ENCODE results near the gene PRKD1.
"Not testable (repeated sequence)": the region's sequence is repeated elsewhere in the genome, so short reads cannot be mapped to it uniquely, and the experiment has no call there.

Gene PRKD1

DNA sequence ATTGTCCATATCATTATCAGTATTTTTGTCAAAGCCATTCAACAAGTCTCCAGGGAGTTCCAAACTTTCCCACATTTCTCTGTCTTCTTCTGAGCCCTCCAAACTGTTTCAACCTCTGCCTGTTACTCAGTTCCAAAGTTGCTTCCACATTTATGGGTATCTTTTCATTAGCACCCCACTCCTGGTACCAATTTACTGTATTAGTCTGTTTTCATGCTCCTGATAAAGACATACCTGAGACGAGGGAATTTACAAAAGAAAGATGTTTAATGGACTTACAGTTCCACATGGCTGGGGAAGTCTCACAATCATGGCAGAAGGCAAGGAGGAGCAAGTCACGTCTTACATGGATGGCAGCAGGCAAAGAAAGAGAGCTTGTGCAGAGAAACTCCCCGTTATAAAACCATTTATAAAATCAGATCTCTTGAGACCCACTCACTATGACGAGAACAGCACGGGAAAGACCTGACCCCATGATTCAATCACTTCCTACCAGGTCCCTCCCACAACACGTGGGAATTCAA lies 87.2 kb downstream of the PRKD1 start:
- not testable (repeated sequence) for DNase-seq (ENCODE audit: extremely low read depth in 1 of 2, low read depth in 1 of 2)

DNA sequence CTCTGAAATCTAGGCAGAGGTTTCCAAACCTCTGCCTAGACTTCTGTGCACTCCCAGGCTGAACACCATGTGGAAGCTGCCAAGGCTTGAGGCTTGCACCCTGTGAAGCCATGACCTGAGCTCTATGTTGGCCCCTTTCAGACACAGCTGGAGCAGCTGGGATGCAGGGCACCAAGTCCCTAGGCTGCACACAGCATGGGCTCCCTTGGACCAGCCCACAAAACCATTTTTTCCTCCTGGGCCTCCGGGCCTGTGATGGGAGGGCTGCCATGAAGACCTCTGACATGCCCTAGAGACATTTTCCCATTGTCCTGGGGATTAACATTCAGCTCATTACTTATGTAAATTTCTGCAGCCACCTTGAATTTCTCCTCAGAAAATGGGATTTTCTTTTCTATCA lies 88.0 kb downstream of the PRKD1 start:
- not testable (repeated sequence) for DNase-seq (ENCODE audit: extremely low read depth in 1 of 2, low read depth in 1 of 2)

DNA sequence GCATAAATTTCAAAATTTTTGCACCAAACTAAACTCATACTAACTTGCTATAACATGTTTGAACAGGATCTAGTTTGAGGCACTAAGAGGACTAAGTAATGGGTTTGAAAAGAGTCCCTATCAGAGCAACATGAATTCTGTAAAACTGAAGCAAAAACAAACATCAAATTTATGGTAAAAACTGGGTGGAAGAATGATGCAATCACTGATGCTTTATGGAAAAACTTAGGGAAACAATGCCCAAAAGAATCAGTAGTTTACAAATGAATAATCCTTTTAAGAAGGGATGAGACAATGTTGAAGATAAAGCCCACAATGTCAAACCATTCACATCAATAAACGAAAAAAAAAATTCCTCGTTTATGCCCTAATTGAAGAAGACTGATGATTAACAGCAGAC lies 88.9 kb downstream of the PRKD1 start:
- DNase-seq (ENCODE audit: extremely low read depth in 1 of 2, low read depth in 1 of 2): no peak

DNA sequence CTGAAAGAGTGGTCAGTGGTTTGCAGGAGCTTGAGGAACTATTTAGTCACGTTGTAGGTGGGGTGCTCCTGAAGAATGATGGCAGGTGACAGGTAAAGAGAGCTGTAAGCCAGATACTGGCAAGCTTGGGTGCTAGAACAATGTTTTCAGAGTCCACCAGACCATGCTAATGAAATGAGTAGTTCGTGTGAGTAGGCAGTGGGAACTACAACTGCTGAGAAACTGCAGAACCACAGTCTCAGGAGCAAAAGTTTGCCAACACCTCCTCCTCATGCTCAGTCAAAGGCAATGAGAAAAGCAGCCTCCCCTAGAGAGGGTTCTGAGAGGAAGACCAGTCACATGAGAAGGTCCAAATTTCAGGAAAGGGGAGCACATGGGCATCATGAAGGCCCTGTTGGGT lies 91.3 kb downstream of the PRKD1 start:
- no peak for DNase-seq (ENCODE audit: extremely low read depth in 1 of 2, low read depth in 1 of 2)

DNA sequence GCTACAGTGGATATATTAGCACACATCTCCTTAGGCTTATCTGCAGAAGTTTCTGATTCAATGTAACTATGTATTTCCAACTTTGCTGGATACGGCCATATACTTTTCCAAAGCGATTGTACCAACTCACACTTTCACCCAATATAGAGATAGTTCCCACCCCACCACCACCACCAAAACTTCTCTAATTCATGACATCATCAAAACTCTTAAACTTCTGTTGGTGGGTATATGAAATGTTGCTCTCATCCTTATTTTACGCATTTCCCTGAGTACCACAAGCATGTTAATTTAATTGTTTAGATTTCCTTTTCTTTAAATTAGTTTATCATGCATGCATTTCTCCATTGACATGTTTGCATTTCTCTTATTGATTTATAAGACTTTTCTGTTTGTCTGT lies 95.6 kb downstream of the PRKD1 start:
- DNase-seq (ENCODE audit: extremely low read depth in 1 of 2, low read depth in 1 of 2): no peak

DNA sequence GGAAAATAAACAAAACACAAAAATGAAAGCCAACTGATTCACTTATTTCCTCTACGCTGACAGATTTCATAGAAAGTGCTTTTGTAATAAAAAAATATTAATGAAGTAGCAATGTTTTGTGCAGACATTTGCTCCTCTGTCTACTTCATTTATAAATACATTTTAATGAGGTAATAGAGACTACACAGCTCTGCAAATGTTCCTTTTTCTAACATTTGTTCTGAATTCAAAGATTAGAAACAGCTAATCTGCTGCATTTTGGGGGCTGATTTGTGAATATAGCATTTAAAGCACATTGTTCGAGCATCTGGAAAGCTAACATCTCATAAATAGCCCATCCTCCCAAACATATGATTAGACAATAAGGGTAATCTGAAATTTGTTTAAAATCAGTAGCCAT lies 97.8 kb downstream of the PRKD1 start:
- DNase-seq (ENCODE audit: extremely low read depth in 1 of 2, low read depth in 1 of 2): no peak

DNA sequence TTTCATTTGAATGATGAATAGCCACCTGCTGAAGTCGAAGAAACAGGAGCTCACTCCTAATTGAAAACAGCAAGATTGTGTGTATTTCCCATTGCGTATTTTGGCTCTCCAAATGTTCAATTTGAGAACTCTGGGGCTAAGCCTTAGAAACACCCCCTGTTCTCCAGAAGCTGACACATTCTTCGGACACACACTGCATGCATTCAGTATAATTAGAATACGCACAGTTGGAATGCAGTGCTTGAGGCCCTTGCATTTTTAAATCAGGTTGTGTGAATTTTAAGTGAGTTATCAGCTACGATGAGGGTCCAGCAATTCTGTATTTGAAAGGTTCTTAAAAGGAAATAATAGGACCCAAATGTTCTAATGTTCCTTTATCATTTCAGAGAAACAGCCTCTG lies 103.8 kb downstream of the PRKD1 start:
- DNase-seq (ENCODE audit: extremely low read depth in 1 of 2, low read depth in 1 of 2): no peak

DNA sequence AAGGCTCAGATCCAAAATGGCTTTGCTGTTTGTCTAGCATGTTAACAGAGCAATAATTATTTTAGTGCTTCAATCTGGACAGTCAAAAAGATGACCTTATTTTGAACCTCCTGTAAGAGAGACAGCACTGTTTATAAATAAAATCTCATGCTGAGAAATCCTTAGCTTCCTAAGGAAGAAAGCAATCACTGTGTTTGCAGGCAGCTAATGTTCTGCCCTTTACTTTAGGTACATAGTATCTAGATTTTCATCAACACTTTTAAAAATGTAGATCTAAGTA lies 105.3 kb downstream of the PRKD1 start:
- DNase-seq (ENCODE audit: extremely low read depth in 1 of 2, low read depth in 1 of 2): no peak

DNA sequence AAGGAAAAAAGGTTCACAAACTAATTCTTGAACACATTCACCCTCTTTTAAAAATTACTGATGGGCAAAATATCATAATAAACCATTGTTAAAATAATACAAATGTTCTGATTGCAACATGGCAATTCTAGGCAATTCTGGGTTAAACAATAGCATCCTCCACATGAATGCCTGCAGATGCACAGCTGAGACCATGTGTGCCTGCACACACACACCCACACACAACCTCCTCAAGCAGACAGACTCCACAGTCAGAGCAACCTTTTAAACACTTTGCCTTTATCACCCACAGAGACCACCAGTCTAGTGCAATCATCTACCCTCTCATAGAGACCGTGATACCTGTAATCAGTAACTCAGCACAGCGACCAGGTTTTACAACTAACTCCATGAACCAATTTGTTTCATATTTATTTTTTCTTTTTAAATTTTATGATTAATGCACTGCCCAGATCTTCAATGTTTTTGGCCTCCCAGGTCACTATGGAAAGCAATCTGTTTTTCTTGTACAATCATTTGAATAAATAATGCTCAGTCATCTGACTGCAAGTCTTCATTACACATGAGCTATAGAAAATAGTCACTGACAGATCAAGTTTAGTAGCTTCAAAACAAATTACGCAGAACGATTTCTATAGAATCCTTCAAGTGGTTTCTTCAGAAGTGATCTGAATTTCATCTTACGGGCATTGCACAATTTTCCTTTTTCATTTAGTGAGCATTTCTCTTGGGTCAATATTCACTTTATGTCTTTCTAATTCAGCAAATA lies 105.8 kb downstream of the PRKD1 start:
- DNase-seq (ENCODE audit: extremely low read depth in 1 of 2, low read depth in 1 of 2): no peak

DNA sequence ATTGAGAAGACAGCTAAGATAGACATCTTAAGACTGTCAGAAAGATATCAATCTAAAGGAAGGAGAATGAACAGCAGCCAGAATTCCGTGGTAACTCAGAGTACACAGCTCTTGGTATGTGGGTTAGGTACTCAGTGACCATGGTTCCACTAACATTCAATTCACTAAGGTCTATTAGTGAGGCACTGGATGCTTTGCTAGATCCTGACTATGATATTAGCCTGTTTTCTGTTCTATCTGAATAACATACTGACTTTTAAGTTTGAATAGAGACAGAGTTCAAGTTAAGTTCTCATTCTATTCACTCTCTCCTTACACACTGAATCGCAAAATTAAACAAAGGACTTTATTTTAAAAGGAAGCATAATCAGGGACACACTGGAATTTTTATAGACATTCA lies 106.4 kb downstream of the PRKD1 start:
- no peak for DNase-seq (ENCODE audit: extremely low read depth in 1 of 2, low read depth in 1 of 2)

DNA sequence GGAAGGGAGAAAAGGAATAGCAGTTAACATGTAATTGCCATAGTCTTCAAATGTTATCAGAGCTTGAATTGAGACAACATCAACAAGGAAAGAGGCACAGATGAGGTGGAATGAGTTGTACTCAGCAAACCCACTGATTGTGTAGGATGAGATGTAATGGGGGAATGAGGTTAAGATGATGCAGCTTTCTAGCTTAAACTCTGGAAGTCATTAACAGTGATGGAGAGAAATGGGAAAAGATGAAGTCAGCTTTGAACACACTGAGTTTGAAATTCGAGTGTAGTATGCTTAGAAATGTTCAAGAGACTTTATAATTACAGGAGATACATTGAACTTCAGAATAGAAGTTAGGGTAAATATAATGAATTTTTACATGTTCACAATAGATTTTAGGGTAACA lies 106.9 kb downstream of the PRKD1 start:
- no peak for DNase-seq (ENCODE audit: extremely low read depth in 1 of 2, low read depth in 1 of 2)

DNA sequence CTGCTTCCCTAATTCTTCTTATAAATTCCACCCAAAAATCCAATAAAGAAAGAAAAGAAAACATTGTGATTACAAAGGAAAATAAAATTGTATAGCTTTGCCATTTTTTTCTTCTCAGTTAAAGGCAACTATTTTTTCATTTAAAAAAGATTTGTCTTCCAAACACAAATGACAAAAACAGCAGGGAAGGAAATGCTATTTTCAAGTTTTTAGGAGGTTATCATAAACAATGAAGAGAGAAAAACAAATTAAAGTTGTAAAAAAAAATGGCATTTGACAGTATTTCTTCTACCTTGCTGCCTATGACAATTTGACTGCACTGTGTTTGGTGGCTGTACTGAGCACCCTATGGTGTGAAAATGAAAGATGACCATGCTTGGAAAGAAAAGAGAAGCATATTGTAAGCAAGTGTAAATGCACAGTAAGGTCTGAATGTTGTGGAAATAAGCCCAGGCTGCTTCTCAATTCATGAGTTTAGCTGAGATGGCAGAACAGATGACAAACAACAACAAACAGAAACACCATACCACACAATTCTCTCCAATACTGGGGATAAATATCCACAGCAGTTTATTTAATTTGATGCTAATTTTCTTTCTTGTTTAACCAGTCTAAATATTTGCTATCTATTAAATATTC lies 109.8 kb downstream of the PRKD1 start:
- DNase-seq (ENCODE audit: extremely low read depth in 1 of 2, low read depth in 1 of 2): no peak

DNA sequence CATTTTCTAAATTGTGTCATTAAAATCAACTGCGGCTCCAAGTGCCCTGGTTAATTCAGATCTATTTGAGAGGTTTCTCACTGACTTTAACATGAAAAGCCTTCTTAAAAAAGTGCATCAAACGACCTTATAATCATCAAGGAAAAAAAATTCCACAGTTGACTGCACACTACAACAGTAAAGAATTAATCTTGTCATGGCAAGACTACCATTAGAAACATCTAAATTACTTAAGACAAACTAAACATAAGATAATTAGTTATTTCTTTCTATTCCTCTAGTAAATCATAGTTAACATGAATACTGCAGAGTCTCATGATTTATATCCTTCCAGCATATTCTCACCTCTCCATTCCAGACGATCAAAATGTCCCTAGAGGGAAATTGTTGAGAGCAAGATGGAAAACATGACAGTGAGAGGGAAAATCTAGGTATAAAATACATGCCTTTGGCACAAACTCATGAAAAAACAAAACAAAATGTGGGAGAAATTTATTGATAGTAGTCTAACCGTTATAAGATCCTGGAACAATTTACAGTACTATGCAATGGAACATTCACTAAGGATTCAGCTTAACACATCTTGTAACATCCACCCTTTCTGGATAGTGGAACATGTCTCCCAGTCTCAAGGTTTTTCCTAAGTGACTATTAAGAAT lies 112.5 kb downstream of the PRKD1 start:
- no peak for DNase-seq (ENCODE audit: extremely low read depth in 1 of 2, low read depth in 1 of 2)

DNA sequence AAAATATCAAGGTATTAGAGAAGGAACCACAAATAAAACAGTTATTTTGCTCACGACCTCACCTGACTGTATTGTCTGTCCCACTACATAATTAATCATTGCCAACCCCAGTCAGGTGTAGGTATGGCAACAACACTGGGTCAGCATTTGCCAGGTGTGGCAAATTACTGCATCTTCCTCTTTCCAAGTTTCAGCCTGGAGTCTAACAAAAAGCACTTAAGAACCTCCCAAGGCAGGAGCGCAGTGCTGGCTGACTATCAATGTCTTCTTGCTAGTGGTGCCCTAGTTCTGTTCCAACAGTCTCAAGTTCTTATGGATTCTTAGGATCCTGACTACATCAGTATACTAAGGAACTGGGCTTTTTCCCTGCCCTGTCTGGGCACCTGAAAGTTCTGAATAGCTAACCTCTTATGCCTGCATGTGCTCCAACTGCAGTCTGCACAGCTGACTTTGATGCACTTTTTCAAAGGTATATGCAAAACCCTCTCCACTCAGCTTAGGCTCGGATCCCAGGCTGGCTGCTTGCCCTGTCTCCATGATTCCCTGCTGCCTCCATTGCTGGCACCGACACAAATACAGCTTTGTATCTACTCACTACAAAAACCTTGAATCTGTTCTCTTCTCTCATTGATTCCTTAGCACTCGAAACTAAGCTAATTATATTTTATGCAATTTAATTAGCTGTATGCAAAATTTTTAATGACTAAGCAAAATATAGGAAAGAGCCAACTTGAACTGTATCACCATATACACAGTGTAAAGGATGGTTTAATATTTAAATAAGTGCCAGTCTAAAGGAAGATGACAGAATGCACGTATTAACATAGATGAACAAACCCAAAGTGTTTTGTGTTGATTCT lies 113.3 kb downstream of the PRKD1 start:
- DNase-seq (ENCODE audit: extremely low read depth in 1 of 2, low read depth in 1 of 2): no peak

DNA sequence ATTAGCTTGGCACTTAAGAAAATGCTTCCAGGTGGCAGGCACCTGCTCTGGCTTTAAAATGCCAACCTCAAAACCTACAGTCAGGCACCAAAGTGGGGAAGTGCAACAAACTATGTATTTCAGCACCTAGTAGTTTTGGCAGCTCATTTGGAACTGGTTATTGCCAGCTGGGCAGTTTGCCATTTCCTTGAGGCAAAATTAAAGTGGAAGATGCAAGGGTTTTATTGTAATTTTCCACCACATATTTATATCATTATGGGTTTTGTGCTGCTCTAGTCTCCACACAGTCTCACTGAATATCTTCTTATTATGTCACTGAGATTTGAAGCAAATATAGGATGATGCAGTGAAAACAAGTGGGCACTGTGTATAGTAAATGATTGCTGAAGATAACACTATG lies 117.0 kb downstream of the PRKD1 start:
- no peak for DNase-seq (ENCODE audit: extremely low read depth in 1 of 2, low read depth in 1 of 2)

DNA sequence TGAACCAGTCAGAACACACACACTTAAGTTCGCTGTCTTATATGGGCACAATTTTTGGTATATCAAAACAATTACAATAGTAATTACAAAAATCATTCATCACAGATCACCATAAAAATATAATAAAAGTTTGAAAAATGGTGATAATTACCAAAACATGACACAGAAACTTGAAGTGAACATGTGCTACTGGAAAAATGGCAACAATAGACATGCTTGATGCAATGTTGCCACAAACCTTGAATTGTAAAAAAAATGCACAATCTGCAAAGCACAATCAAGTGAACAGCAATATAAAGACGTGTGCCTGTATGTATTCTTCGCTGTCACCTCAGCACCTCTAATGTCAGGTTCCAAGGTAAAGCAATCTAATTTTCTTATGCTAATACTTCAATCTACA lies 117.6 kb downstream of the PRKD1 start:
- no peak for DNase-seq (ENCODE audit: extremely low read depth in 1 of 2, low read depth in 1 of 2)

DNA sequence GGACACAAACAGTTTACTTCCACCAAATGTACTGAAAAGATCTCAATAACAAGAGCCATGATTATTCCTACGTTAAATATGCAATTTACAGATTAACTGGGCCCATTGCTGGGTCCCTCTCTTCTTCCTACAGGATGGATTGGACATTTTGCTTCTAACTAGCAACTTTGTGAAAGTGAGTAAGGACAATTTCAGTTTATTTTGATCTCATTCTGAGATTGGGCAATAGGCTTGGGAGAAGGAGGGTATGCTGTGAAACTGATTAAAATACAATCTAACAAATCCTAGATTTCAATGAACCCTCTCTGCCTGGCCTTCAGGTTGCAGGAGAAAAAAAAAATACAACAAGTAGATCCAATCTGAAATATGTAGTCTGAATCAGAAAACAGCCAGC lies 121.5 kb downstream of the PRKD1 start:
- no peak for DNase-seq (ENCODE audit: extremely low read depth in 1 of 2, low read depth in 1 of 2)

DNA sequence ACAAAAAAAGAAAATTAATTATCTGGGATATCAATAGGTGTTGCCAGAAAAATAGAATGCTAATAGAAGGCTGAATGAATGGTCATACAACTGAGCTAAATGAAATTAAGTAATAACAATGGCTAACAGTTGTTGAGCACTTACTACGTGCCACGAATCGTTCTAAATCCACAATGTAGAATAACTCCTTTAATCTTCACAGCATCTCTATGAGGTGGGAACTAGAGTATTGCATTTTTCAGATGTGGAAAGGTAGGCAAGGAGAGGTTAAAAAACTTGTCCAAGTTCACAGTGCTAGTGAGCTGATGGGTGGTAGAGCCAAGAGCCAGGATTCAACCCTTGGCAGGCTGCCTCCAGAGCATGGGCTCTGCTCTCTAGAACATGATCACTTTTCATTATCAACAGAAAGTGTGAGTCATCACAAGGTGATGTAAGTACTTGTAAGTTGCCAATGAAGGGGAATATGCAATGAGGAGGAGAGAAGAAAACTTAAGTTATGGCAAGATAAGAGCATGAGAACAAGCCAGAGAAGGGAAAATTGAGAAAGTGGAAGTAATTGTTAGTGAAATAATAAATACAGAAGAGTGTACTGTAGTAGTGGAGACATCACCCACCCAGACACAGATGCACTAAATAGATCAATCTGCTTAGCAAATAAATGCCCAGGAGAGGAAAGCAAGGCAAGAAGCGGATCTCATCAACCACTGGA lies 122.1 kb downstream of the PRKD1 start:
- DNase-seq (ENCODE audit: extremely low read depth in 1 of 2, low read depth in 1 of 2): no peak

DNA sequence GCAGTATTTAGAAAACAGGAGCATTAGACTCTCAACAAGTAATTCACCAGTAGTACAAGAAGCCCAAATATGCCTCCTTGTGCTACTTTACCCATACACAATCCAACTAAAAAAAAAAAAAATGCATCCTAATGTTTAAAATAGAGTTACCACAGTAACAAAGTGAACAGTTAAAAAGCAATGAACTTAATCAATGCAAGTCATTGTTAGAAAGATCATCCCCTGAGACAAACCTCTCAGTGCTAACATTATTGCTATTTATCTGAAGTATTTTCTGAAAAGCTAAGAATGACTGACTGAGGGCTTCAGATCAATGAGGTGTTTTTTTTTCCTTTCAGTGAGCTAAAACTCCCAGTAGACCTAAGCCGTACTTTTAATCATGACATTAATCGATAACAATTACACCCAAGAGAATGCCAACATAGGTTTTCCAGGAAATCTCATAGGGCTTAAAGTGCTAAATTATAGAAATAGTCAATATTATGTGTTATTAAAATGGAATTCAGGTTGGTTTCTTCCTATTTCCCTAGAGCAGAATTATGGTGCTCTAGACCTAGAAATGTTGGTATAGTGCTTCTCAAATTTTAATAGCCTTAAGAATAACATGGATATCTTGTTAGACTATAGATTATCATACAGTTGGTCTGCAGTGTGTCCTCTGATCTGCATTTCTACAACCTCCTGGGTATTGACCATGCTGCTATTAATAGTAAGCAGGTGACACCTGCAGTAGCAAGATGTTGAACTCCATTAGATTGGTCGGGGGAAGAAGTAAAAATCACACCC lies 123.0 kb downstream of the PRKD1 start:
- DNase-seq (ENCODE audit: extremely low read depth in 1 of 2, low read depth in 1 of 2): no peak

DNA sequence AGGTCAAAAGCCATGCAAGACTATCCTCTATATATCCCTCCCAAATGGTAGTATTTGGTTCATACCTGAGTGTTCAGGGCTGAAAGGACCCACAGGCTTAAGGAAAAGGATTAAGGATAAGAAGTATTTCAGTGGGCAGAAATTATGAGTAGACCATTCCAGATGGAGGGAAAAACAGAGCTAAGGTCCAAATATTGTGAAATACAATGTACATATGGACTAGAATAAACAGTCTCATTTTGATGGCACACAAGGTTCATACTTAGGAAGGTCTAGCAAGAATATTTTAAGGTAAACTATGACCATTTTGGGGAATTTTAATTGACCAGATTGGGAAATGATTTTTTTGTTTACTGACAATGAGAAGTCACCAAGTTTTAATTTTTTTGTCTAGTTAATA lies 124.6 kb downstream of the PRKD1 start:
- no peak for DNase-seq (ENCODE audit: extremely low read depth in 1 of 2, low read depth in 1 of 2)
